ENCODE measurements around the gene RPL38.

DNA sequence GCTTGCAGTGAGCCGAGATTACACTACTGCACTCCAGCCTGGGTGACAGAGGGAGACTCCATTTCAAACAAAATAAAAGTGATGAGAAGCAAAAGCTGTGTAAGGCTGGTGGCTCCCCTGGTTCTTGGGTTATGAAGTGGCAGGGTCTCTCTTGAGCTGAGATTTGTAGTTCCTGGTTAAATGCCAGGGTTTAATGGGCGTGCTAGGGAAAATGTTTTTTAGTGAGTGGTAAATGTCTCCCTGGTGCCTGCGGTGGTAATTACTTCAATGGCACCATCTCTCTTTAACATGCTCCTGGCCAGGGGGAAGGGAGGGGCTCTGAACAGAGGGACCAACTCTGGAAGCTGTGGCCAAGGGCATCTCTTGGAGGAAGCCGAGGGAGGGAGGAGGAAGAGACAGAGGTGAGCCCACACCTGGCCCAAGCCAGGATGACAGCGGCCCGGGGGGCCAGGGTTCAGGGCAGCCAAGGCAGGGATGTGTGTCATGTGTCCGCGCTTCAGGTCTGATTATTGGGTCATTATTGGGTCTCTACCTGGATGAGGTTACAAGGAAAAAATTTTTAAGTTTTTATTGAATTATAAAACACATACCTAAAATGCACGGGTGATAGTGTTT is 17.8 kb upstream of the RPL38 start:
- TF ChIP-seq, protein P1, sequence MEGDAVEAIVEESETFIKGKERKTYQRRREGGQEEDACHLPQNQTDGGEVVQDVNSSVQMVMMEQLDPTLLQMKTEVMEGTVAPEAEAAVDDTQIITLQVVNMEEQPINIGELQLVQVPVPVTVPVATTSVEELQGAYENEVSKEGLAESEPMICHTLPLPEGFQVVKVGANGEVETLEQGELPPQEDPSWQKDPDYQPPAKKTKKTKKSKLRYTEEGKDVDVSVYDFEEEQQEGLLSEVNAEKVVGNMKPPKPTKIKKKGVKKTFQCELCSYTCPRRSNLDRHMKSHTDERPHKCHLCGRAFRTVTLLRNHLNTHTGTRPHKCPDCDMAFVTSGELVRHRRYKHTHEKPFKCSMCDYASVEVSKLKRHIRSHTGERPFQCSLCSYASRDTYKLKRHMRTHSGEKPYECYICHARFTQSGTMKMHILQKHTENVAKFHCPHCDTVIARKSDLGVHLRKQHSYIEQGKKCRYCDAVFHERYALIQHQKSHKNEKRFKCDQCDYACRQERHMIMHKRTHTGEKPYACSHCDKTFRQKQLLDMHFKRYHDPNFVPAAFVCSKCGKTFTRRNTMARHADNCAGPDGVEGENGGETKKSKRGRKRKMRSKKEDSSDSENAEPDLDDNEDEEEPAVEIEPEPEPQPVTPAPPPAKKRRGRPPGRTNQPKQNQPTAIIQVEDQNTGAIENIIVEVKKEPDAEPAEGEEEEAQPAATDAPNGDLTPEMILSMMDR (IDR thresholded peaks at IDR 0.05): no peak
- TF ChIP-seq POLR2A (IDR thresholded peaks at IDR 0.05) (no peak), POLR2AphosphoS5 (IDR thresholded peaks at IDR 0.05; ENCODE audit: insufficient read depth in 1 of 2, low read depth in 1 of 2) (no peak)
